ENCODE data around the gene ANTKMT.
A peak's percentile ranks its signal among the peaks of the same experiment; 100 is the strongest.

ANTKMT gene

GRCh38 chr16:715477-716199 lies 5.3 kb upstream of the ANTKMT start:
- no peak for DNase-seq (ENCODE audit: low spot score)

GRCh38 chr16:716200-716568 lies 4.8 kb upstream of the ANTKMT start:
- no peak for DNase-seq (ENCODE audit: low spot score)

DNA sequence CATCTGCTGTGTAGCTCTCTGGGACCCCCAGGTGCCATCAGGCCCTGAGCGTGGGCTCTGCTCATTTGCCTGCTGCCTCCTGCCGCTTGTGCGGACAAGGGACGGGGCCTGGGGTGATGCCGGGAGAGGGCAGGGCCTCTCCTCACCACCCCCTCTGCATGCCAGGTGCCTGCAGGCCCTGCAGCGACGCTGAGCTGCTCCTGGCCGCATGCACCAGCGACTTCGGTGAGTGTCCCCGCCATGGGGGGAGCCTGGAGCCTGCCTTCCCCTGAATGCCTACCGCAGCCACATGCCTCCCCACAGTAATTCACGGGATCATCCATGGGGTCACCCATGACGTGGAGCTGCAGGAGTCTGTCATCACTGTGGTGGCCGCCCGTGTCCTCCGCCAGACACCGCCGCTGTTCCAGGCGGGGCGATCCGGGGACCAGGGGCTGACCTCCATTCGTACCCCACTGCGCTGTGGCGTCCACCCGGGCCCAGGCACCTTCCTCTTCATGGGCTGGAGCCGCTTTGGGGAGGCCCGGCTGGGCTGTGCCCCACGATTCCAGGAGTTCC lies 4.1 kb upstream of the ANTKMT start:
- DNase-seq (ENCODE audit: low spot score), result no peak

DNA sequence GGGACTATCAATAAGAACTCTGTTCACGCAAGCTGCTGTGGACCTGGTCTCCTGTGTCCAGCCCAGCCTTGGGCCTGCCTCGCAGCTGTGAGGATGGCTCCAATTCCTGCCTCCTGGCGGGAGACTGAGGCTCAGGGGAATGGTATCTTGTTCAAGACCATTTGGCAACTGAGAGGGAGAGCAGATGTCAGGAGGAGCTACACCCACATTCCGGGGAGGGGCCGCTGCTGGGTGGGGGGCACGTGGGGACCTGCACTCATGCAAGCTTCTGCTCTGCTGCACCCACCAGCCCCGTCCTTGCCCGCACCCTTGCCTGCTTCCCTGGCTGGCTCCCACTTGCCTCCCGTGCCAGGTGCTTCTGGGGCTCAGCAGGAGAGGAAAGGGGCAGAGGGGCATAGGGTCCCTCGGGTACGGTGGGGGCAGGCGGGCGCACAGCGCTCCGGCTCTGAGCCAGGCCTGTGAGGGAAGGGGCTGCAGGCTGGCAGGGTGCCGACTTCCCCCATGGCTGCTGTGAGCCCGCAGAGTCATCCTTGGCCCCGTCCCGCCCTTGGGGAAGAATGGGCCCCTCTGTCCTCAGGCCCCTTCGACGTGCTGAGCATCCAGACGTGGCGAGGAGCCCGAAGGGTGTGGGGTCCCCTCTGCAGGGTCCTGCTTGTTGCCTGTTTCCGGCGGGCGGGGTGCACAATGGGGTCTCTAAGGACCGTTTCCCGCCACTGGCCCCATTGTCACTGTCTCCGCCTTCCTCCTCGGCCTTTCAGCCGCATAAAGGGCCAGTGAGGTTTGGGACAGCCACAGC lies 3.3 kb upstream of the ANTKMT start:
- no peak for DNase-seq (ENCODE audit: low spot score)

- DNase-seq (ENCODE audit: low spot score), result no peak
Measured at GRCh38 chr16:718389-718788, 2.6 kb upstream of the ANTKMT start.

GRCh38 chr16:718922-719321 lies 2.0 kb upstream of the ANTKMT start:
- no peak for DNase-seq (ENCODE audit: low spot score)

GRCh38 chr16:719815-720446 lies 1.0 kb upstream of the ANTKMT start:
- no peak for DNase-seq (ENCODE audit: low spot score)

- no peak for DNase-seq (ENCODE audit: low spot score)
Measured at GRCh38 chr16:720447-720989, 428 bp upstream of the ANTKMT start.

DNA sequence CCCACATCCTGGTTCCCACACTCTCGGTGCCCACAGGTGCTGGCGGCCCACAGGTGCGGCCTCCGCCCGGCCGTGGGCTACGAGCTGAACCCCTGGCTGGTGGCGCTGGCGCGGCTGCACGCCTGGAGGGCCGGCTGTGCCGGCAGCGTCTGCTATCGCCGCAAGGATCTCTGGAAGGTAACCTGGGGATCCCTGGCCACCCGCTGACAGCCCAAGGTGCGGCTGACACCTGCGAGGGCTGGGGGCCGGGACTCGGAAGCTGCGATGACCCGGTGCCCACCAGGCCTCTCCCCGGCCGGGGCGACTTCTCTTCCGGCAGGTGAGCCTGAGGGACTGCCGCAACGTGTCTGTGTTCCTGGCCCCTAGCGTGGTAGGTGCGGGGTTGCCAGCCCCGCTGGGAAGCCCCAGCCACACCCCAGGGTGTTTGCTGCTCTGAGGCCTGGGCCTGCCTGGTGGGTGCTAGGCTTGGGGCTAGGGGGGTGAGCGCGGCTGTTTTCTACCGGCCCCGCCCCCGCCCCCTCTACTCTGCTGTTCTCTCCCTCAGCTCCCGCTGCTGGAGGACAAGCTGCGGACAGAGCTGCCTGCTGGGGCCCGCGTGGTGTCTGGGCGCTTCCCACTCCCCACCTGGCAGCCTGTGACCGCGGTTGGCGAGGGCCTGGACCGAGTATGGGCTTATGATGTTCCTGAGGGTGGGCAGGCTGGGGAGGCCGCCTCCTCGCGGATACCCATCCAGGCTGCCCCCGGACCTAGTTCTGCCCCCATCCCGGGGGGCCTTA lies 1.0 kb downstream of the ANTKMT start:
- DNase-seq (ENCODE audit: low spot score), result no peak

- DNase-seq (ENCODE audit: low spot score), result no peak
Measured at GRCh38 chr16:722835-723633, 2.1 kb downstream of the ANTKMT start.

- no peak for DNase-seq (ENCODE audit: low spot score)
Measured at GRCh38 chr16:723695-724094, 2.7 kb downstream of the ANTKMT start.

DNA sequence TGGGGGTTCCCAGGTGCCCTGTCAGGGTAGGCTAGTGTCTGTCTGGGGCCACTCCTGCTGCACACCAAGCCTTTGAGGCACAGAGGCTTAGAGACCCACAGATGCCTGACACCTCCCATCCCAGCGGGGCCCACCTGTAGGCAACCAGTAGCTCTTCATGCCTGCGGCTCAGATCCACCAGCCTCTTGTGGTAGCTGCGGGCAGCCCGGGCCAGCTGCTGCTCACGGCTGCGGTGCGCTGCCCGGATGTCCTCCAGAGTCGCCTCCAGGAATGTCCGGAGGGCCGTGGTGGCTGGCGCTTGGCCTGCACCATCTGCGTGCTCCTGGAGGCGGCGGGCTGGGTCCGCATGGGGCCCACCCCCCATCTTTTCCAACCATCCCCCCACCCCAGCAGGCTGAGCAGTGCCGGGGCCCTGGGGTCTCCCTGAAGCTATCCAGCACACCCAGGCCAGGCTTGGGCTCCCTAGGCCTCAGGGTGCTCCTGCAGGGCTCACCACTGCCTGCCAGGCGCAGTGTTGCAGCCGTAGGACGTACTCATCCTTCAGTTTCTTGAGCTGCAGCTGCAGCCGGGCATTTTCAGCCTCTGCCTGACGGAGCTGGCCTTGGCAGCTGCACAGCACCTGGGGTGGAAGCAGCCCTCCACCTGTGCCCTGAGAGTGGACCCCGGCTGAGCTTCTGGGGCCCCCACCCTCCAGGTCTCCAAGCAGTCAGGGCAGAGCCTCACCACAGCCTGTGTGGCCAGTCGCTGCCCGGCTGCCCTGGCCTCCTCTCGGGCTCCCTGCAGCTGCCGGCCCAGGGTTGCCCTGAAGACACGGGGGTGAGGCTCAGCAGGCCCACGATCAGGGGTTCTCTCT lies 3.5 kb downstream of the ANTKMT start:
- no peak for DNase-seq (ENCODE audit: low spot score)

DNA sequence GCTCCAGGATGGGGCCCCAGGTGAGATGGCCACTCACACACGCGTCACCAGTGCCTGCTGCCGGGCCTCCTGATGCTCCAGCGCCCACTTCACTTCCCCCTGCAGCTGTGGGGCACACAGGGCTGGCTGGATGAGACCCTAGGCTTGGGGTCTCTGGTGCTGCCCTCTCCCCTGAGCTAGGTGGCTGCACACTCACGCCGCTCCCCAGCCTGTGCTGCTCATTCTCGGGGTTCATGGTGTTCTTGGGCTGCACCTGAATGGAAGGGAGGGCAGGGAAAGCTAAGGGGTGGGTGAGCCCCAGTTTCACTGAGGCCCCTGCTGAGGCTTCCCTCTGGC lies 4.1 kb downstream of the ANTKMT start:
- no peak for DNase-seq (ENCODE audit: low spot score)

DNA sequence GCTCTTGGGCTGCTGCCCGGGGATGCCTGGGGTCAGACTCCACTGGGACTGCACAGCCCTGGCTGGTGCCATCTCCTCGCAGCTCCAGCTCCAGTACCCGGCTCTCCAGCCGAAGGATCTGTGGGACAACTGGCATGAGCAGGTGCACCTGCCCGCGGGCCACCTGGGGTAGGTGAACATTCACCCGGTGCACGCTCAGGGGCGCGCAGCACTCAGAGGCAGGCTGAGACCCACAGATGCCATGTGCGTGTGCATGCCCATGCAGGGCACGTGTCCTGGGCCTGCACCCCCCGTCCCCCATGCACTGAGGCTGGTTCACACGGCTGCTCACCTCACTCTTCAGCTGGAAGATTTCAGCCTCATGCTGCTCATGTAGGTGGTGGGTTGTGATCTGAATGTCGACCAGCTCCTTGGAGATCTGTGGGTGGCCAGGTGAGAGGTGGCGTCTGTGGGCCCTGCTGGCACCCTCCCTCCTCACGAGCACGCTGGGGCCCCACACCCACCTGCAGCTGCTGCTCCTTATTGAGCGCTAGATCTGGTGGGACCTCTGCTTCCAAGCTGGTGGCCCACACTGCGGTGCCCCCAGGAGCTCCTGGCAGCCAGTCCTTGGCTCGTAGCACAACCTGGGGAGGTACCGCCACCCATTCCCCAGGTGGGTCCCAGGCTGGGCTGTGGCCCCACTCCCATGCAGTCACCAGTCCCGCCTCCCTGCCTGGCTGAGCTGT lies 4.7 kb downstream of the ANTKMT start:
- no peak for DNase-seq (ENCODE audit: low spot score)

DNA sequence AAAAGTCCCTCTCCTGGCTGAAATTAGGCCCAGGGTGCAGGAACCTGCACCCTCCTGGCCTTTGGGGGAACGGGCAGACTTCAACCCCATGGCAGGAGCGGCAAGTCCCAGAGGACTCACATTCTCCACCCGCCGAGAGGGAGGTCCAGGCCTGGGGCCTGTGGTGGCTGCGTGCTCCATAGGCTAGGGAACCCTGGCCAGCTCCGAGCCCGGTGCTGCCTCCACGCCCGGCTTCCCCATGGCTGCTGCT lies 5.2 kb downstream of the ANTKMT start:
- DNase-seq (ENCODE audit: low spot score), result no peak

GRCh38 chr16:726438-727290 lies 5.7 kb downstream of the ANTKMT start, which contains the start of the genes CCDC78 and HAGHL:
CCDC78 (minus strand) TSS chr16:726443; CDS start chr16:726367, 76 bp downstream.
HAGHL (plus strand) TSS chr16:727106; CDS start chr16:727510, 404 bp downstream.
- DNase-seq (ENCODE audit: low spot score), result peak; percentile 60

- DNase-seq (ENCODE audit: low spot score), result no peak
Measured at GRCh38 chr16:727291-727977, 6.5 kb downstream of the ANTKMT start.
